GM19099 (cell line): ENCODE results near the gene RIPPLY1.

ENCODE experiments used
- POLR2A ChIP-seq: IDR thresholded peaks from 3 replicates; pipeline ENCODE4 v1.6.1; 2011; ENCODE audit warnings: low read depth; ENCODE audit not compliant: insufficient read length; ENCODE audit errors: extremely low read depth

Gene RIPPLY1

GRCh38 chrX:106928227-106928626, 25.1 kb upstream of the RIPPLY1 start:
- TF ChIP-seq POLR2A: no peak

GRCh38 chrX:106927700-106928099, 24.6 kb upstream of the RIPPLY1 start:
- no peak for TF ChIP-seq POLR2A

DNA sequence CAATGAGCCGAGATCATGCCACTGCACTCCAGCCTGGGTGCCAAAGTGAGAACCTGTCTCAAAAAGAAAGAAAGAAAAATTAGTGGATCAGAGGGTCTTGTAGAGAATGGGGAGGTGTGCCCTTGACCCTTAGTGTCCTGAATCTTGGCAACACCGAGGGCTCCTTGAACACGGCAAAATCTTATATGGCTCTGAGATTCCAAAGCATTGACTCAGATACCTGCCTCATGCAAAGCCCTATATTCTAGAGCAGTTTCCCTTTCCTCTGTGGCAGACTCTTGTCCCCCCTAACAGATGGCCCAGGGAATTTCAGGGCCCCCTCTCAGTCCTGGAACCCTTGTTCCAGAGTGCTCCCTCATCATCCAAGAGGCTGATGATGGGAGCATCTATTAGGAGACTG, 23.9 kb upstream of the RIPPLY1 start:
- TF ChIP-seq POLR2A: no peak

DNA sequence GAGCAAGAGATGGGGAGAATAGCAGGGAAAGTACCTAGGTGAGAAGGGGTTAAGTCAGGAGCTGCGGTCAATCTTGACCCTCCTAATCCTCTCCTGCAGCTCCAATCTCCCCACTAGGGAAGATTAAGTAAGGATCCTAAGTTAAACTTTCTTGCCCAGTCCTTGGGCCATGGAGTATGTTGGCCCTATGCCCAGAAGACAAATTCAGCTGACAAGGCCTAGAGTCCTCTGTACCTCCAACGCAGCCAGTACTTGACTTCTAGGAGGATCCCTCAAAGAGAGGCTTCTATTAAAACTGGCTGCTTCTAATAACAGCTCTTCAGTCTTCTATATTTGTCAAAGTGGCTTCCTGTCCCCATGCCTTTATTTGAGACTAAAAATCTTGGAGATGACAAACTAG, 18.5 kb upstream of the RIPPLY1 start:
- no peak for TF ChIP-seq POLR2A

DNA sequence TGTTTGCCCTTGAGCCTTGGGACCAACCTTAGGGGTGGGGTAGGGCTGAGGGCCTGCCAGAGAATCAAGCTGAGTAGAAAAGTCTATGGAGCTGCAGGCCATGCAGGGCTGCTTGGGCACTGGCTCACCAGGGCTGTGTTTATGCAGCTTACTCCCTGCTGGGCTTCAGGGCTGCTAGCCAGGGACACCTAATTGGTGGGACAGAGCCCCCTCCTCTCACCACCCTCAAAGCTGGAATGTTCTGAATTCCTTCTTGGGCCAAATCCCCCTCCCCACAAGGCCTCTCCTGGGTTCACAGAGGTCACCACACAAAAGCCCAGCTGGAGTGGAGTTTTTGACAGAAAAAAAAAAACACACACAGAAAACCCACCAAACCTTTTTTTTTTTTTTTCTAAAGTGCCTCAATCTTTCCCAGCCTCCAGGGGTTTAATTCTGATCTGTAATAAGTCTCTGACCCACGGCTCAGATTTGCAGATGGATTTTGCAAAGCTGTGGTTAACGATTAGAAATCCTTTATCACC, 16.9 kb upstream of the RIPPLY1 start, which contains the start of gene CLDN2:
Gene CLDN2, plus strand, starts transcription at position 471 of the 521 bp plus-strand sequence. CDS start 7,827 bp downstream, outside the sequence.
- TF ChIP-seq POLR2A: no peak

DNA sequence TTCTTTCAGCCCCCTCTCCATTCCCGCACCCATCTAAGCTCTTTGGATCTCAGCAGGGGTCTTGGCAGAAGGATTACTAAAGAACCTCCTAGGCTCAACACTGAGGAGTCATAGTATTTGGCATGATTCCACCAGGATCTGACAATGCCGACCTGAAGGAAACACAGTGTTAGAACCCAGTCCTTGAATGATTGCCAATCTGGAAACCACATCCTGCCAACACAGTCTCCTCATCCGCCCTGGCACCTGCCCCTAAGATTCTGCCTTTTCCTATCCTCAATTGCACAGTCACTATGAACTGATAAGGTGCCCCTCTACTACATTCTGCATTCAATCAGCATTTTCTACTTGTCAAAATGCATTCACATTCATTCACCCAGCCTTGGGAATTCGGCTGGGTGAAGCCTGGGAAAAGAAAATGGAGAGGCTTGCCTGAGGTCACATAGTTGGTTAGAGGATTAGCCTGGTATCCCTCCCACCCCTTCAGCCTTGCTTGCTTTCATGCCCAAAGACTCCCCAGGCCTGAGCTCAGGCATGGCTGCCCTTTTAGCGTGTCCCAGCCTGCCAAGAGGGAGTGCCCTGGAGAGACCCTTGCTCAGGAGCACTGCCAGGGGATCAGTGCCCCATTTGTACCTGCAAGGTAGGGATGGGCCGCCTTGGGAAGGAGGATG, 14.8 kb upstream of the RIPPLY1 start:
- TF ChIP-seq POLR2A: no peak

DNA sequence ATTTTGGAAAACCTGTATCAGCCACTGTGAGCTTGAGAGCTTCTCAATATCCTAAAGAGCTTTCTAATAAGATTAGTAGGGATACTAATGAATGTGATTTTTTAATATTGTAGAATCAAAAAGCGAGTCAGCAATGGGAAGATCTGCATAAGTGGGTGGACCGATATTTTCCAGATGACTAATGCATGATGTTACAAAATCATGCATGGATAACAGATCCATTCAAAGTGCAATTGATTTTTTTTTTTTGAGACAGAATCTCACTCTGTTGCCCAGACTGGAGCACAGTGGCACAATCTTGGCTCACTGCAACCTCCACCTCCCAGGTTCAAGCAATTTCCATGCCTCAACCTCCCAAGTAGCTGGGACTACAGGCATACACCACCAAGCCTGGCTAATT, 9.7 kb upstream of the RIPPLY1 start:
- TF ChIP-seq POLR2A: no peak

DNA sequence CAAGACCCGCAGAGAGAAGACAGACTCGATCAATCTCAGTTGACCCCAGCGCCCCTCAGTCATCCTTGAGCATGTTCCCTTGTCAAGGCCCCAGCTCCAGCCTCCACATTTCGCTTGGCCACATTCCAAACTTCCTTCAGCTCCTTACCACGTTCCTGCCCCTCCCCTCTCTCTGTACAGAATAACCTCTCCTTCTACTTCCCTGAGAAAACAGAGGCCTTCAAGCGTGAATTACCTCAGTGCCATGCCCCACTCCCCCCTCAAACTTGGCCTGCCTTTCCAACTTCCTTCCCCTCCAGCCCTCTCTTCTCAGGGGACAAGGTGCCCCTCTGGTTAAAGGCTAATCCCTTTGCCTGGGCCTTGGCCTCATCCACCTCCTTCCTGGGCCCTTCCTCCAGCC, 3.2 kb upstream of the RIPPLY1 start:
- no peak for TF ChIP-seq POLR2A

GRCh38 chrX:106905064-106905708, 2.0 kb upstream of the RIPPLY1 start:
- TF ChIP-seq POLR2A: no peak

- TF ChIP-seq POLR2A: no peak
Observed at GRCh38 chrX:106903856-106904528, 851 bp upstream of the RIPPLY1 start.

DNA sequence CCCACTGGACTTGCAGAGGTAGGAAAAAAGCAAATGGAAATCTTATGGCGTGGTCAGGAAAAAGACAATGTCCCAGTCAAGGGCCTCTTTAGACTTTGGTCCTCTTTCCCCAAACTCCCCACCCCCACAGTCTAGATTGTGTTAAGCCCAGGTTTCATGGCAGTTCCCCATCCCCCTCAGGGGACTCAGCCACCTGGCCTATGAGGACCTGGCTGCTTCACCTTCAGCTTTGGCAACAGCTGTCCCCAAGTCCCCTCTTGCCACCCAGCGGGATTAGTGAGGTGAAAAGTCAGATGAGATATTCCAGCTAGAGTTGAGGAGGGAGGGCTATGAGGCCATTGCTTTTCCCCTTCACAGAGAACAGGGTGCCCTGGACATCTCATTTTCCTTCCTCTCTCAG, 457 bp downstream of the RIPPLY1 start:
- no peak for TF ChIP-seq POLR2A

DNA sequence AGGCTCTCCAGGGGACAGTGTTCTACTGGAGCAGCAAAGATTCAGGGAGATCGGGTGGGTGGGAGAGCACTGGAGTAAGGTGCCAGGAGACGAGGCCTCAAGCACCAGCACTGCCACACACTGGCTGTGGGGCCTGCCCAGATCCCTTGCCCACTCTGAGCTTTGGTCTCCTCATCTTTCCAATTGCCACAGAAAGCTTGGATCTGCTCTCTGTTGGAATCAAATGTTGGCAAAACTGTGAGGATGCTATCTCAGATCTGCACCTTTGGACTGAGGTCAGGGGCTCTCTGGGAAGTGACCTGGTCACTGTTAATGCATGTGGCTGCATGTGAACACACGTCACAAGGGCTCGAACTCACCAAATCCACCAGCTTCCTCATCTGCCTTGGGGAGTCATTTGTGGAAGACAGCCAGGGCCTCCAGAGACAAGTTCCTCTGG, 1.3 kb downstream of the RIPPLY1 start:
- TF ChIP-seq POLR2A: no peak

GRCh38 chrX:106901341-106901740, 1.8 kb downstream of the RIPPLY1 start:
- no peak for TF ChIP-seq POLR2A

GRCh38 chrX:106899841-106900240, 3.3 kb downstream of the RIPPLY1 start:
- TF ChIP-seq POLR2A: no peak

DNA sequence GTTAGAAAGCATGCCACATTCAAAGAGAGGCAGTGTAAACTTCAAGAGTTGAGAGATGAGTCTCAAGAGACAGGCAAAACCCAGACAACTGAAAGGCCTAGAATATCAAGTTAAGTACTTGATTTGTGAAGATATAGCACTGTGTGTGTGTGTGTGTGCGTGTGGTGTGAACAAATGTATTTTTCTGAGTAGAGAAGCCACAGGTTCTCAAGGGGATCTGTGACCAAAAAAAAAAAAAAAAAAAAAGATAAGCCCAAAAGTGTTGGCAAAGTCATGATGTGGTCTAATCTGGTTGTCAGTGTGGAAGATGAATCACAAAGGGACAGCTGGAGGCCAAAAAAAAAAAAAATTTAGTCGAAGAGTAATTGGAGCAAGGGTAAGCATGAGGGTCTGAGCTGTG, 3.9 kb downstream of the RIPPLY1 start:
- TF ChIP-seq POLR2A: no peak

DNA sequence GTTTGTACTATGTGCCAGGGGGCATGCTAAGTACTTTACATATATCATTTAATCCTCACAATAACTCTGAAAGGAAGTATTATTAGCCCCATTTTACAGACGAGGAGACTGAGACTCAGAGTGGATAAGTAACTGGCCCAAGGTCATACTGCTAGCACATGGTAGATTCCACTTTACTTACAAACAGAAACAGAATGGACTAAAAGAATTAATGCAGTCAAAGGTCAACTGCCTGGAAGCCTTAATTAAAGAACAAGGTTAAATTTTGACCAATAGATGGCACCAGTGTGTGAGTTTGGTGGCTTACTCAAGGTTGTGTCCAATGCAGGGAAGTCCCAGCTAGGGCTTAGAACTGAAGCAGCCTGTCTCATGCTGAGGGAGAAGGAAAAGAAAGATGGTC, 4.7 kb downstream of the RIPPLY1 start:
- TF ChIP-seq POLR2A: no peak
